ENCODE data around the gene CD3E.

- no peak for TF ChIP-seq POLR2A (IDR thresholded peaks at IDR 0.05)
- TF ChIP-seq POLR2AphosphoS5 (IDR thresholded peaks at IDR 0.05; ENCODE audit: insufficient read depth in 1 of 2, low read depth in 1 of 2) = no peak
- TF ChIP-seq, protein P1, sequence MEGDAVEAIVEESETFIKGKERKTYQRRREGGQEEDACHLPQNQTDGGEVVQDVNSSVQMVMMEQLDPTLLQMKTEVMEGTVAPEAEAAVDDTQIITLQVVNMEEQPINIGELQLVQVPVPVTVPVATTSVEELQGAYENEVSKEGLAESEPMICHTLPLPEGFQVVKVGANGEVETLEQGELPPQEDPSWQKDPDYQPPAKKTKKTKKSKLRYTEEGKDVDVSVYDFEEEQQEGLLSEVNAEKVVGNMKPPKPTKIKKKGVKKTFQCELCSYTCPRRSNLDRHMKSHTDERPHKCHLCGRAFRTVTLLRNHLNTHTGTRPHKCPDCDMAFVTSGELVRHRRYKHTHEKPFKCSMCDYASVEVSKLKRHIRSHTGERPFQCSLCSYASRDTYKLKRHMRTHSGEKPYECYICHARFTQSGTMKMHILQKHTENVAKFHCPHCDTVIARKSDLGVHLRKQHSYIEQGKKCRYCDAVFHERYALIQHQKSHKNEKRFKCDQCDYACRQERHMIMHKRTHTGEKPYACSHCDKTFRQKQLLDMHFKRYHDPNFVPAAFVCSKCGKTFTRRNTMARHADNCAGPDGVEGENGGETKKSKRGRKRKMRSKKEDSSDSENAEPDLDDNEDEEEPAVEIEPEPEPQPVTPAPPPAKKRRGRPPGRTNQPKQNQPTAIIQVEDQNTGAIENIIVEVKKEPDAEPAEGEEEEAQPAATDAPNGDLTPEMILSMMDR (IDR thresholded peaks at IDR 0.05) = no peak
These were observed 18.0 kb upstream of the CD3E start for GRCh38 chr11:118286545-118286944.
